GM19025 (cell line): ENCODE measurements around the gene CARD14.

ENCODE experiments used
- ATAC-seq: cut with Tn5 transposase; IDR thresholded peaks from one replicate; pipeline ENCODE4 v1.9.1; 2021; ENCODE audit warnings: mild to moderate bottlenecking, low read depth, moderate library complexity; ENCODE audit not compliant: unreplicated experiment

CARD14 gene

DNA sequence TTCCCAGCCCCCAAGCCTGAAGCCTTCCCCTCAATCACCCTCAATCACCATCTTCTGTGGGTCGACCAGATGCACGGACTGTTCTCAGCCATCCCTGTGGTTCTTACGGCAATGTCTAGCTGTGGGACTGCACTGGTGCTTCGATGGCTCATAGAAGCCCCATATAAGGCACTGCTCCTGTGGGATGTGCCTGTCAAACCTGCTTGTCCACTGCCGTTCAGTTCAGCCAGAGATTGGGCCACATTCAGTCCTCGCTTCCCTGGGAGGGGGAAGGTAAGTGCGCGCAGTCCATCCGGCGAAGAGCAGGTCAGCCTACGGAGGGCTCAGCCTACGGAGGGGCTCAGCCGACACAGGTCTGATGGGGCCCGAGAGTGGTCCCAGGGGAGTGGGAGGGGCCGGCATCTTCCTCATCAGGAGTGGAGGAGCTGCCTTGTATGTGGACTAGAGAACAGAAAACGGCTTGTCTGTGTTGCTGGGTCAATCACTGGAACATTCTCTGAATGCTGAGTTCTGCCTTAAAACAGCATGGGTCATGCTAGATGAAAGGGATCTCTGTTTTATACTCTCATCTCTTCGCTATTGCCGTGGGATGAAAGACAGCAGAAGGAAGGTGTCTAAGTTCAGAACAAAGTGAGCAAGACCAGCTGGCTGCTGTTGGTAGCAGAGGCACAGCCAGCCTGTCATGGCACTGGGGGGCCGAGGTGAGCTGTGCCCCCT, at the start of gene CARD14:
Gene CARD14 (plus strand): TSS at position 247 of the 717 bp plus-strand sequence. CDS start 11,409 bp downstream, outside the sequence.
- ATAC-seq = no peak

DNA sequence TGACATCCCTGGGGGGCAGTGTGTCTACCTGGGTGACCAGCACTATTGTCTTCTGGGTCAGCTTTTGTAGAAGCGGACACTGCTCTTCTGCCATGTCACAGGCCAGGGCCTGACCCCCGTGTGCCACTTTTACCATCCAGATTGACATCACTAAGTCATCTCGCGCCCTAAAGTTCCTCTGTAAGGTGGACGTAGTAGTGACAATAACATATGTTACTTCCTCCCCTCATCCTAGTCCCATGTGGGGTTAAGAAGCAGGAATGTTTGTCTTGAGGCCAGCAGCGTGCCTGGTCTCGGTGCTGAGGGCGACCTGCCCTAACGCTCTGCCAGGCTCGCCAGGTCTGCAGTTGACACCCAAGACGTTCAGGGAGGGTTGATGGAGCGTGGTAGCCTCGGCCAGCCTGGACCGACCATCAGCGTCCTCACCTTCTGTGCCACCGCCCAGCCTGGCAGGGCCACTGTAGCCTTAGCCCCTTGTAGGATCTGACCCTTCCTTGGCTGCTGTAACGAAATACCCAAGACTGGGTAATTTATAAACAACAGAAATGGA, 47.7 kb upstream of the CARD14 start:
- no peak for ATAC-seq

DNA sequence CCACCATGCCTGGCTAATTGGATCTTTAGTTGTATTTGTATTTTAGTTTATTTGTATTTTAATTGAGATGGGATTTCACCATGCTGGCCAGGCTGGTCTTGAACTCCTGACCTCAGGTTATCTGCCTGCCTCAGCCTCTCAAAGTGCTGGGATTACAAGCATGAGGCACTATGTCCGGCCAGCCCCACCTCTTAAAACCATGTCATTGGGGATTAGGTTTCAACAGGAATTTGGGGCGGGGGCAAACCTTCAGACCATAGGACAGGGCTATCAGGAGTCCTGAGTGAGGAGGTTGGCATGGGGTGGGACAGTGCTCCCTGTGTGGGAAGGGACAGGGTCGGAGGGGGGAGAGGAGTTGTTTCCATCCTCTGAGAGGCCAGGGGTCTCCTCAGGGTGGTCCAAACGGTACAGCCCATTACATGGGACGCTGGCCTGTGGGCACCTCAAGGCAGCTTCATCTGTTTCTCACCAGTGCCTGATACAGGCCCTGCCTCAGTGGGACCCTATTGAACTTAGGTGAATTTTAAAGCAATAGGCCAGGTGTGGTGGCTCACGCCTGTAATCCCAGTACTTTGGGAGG, 46.8 kb upstream of the CARD14 start:
- ATAC-seq = no peak

DNA sequence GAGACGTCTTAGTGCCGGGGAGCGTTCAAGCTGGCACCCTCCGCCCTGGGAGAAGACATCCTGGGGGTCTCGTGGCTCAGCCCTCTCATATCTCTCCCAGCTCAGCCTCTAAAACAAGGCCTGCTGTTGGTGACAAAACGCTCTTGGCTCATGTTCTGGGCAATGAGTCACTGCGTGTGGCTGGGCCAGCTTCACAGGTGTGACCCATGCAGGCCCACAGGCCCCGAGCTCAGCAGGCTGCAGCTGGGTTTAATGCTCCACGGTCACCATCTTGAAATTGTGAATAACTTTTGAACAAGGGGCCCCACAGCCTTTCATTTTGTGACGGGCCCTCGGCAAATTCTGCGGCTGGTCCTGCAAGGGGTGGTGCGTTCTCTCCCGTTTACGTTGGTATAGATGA, 46.0 kb upstream of the CARD14 start:
- no peak for ATAC-seq

DNA sequence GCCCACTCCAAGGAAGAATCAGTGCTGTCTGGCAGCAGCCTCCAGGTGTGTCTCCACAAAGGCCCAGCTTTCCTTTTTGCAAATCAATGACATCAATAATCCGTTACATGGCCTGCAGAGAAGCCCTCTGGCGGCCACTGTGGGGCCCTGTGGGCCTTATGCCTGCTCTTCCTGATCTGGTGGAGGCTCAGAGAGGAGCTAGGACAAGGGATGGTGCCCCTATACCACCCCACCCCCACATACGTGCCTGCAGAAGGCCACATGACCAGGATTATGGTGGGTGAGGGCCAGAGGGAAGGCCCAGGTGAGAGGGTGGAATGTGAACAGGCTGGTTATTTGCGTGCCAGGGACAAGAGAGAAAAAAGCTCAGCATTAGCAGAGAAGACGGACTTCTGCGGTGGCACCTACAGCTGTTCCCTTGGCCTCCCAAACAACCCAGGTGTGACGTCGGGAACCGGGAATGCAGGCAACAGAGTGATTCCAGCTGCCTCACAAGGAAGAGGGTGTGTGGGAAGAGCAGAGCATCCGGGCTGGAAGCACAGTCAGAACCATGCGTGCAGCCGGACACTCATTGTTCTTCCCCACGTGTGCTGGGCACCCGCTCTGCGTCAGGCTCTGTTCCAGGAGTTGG, 45.4 kb upstream of the CARD14 start:
- ATAC-seq = no peak

DNA sequence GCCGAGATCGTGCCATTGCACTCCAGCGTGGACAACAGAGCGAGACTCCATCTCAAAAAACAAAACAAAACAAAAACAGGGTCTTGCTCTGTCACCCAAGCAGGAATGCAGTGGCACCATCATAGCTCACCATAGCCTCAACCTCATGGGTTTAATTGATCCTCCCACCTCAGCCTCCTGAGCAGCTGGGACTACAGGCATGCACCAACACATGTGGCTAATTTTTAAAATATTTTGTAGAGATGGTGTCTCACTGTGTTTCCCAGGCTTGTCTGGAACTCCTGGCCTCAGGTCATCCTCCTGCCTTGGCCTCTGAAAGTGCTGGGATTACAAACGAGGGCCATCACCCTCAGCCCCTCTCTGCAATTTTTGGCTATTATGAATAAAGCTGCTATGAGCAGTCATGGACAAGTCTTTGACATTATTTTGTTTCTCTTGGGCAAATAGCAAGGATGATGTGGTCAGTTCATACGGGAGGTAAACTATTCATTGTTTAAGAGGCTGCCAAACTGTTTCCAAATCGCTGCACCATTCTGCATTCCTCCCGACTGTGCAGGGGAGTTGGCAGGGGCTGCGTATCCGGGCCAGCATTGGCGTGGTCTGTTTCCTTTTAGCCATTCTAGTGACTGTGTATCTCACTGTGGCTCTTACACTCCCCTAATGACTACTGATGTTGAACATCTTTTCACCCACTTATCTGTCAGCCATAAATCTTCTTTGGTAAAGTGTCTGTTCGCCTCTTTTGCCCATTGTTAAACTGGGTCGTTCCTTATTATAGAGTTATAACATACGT, 44.0 kb upstream of the CARD14 start:
- ATAC-seq = no peak

DNA sequence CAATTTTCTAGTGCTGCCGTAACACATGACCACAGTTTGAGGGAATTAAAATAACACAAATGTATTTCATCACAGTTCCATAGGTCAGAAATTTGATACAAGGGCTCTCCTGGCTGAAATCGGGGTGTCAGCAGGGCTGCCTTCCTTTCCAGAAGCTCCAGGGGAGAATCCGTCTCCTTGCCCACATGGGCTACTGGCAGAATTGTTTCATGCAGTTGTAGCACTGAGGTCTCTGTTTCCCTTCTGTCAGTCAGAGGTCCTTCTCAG, 43.4 kb upstream of the CARD14 start:
- no peak for ATAC-seq

DNA sequence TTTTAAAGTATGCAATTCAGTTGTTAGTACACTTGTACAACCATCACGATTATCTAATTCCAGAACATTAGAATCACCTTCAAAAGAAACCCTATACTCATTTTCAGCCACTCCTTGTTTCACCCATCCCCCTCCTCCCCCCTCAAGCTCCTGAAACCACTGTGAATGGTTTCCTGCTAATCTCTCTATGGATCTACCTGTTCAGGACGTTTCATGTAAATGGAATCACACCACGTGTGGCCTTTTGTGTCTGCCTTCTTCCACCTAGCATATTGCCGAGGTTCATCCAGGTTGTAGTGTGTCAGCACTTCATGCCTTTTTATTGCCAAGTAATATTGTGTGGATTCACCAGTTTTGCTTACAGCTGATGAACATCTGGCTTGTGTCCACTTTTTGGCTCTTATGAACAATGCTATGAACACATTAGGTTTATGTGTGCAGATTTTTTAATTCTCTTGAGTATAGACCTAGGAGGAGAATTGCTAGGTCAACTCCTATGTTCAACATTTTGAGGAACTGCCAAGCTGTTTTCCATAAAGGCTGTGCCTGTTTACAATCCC, 40.7 kb upstream of the CARD14 start:
- no peak for ATAC-seq

DNA sequence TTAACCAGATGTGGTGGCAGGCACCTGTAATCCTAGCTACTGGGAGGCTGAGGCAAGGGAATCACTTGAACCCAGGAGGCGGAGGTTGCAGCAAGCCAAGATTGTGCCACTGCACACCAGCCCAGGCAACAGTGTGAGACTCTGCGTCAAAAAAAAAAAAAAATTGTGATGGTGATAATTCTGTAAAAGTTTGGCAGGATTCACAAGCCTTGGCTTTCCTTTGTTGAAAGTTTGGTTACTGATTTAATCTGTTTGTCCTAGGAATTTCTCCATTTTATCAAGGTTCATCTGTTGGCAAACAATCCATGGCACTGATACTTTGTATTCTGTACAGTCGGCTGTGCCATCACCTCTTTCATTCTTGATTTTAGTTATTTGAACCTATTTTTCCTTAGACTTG, 38.8 kb upstream of the CARD14 start:
- no peak for ATAC-seq

DNA sequence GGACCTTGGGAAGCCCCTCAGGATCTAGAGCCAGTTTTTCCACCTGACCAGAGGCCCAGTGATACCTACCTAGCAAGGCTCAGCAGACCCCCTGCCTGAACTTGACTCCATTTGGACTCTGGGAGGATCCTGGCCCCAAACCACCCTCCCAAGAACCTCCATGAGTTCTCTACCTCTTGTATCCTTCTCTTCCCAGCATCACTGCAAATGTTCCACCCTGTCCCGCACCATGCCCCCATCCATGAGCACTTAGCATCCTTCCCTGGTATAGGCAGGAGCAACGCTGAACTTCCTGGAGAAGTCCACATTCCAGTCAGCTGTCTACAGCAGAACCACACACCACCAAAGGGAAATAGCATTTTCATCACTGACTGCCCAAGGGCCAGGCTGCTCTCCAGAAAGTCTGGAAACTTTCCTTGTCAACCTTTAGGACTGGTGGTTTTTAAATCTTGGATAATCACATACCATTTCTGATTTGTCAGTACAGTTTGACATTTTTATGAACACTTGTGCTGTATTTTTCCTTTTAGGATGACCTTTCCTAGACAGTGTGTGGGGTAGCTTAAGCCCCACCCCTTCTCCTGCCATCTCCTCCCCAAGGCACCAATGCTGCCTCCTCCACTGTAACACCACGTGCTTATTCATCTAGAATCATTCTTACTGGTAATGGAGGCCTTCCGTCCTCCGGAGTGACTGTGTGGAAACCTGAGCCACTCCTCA, 36.8 kb upstream of the CARD14 start:
- no peak for ATAC-seq

DNA sequence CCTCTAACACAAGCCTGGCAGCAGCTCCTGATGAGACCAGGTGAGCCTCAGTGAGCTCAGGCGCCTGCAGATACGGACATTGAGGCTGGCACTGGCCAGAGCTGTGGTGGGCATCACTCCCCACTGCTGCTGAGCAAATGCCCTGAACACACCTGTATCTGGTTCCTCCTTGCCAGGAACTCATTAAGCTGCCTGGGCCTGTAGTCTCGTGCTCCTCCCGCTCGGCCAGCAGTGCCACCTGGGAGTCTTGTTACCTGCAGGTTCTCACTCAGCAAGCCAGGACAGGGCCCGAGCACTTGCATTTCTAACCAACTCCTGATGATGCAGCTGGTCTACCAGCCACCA, 36.2 kb upstream of the CARD14 start:
- no peak for ATAC-seq

DNA sequence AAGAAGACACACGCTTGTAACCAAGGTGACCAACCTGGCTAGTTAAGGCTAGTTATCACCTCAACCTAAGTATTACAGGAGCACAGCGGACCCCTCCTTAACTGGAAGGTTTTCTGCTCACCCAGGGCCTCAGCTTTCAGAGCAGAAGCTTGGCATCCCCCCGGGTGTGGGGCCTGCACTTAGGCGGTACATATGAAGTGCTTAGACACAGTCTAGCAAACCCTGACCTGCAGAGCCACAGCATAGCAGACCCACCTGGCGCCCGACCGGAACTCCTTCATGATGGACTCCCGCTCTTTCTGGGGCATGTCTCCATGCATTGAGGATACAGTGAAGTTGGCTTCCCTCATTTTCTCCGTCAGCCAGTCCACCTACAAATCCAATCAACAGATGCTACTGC, 32.7 kb upstream of the CARD14 start:
- no peak for ATAC-seq

DNA sequence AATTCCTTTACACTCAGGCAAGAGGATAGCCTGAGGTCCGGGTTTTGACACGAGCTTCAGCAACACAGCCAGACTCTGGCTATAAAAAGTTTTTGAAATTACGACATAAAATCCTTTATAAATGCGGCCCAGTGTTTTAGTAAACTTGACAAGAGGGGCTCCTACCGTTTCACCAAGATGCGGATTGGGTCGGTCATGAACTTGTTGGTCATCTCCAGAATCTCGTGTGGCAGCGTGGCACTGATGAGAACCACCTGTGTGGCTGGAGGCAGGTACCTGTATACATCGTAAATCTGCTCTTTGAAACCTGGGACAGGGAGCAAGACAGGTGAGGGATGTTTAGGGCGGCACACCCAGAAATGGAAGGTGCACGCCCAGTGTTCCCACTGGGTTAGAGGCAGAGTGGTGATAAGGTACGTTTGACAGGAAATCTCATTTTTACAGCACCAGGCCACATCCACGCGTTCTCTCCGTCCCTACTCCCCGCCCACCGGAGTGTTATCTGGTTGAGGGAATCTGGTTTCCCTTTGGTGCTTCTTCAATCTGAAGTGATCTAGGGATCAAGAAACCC, 30.9 kb upstream of the CARD14 start:
- no peak for ATAC-seq

DNA sequence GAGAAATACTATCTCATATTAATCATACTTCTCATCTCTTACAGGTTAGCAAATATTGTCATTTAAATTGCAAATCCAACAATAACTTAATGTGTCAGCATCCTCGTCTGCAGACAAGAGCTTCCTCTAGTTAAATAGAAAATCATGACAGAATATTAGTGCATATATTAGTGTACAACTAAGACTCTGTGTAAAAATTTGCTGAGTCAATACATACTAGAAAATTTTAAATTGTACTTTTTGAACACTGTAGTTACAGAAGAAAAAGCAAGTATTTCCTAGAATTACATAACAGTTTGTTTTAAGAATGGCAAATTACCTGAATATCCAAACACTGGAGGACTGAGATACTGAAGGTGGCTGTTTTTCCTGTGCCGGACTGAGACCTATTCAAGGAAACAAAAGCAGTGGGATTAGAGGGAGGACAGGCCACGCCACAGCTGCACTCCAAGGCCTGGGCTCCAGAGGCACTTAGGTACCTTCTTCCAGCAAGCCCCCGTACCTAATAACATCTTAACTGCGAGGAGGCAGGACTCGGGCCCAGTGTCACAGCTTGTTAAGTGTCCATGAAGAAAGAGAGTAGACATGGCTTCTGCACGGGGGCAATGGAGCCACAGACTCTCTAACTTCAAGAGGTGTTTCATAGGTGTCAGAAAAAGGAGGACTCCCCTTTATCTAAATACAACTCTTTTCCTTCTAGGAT, 28.2 kb upstream of the CARD14 start:
- no peak for ATAC-seq

DNA sequence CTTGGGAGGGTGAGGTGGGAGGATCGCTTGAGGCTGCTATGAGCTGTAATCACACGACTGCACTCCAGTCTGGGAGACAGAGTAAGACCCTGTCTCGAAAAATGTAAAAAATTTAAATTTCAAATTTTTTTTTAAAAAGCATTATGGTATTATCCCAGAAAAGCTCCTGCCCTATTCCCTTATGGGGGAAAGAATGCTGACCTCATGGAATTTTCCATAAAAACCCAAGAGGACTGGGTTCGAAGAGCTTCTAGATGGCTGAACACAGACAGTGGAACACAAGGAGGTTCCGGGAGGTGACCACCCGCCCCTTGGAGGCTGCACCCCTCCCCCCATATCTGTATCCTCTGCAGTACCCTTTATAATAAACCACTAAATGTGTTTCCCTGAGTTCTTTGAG, 26.9 kb upstream of the CARD14 start:
- ATAC-seq = no peak

DNA sequence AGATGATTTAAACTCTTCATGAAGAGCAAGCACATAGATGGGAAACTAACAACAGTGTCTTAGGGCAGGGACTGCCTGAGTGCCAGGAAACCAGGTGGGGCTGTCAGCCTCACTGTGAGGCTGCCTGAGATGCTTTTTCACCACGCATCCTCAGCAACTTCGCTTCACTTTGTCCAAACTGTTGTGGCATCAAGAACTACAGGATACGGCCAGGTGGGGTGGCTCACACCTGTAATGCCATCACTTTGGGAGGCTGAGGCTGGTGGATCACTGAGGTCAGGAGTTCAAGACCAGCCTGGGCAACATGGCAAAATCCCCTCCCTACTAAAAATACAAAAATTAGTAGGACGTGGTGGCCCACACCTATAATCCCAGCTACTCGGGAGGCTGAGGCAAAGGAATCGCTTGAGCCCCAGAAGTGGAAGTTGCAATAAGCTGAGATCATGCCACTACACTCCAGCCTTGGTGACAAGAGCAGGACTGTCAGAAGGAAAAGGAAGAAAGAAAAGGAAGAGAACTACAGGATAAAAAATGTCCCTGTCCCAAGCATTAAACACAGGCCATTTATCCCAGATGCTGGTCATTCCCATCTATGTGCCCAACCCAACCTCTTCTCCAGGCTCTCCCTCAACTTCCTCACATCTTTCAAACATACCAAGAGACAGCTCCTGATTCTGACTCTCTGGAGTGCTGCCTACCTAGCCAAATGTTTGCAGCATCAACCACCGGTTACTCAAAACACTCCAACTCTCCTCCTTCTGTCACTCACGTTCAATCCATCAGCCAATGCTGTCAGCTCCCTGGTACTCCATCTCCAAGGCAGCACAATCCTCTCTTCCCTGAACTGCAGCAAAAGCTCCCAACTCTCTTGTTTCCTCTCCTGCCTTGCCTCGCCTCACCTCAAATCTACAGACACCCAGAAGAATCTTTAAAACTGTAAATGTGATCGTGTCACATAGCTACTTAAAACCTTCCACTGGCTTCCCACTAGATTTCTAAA, 24.5 kb upstream of the CARD14 start:
- ATAC-seq = no peak

DNA sequence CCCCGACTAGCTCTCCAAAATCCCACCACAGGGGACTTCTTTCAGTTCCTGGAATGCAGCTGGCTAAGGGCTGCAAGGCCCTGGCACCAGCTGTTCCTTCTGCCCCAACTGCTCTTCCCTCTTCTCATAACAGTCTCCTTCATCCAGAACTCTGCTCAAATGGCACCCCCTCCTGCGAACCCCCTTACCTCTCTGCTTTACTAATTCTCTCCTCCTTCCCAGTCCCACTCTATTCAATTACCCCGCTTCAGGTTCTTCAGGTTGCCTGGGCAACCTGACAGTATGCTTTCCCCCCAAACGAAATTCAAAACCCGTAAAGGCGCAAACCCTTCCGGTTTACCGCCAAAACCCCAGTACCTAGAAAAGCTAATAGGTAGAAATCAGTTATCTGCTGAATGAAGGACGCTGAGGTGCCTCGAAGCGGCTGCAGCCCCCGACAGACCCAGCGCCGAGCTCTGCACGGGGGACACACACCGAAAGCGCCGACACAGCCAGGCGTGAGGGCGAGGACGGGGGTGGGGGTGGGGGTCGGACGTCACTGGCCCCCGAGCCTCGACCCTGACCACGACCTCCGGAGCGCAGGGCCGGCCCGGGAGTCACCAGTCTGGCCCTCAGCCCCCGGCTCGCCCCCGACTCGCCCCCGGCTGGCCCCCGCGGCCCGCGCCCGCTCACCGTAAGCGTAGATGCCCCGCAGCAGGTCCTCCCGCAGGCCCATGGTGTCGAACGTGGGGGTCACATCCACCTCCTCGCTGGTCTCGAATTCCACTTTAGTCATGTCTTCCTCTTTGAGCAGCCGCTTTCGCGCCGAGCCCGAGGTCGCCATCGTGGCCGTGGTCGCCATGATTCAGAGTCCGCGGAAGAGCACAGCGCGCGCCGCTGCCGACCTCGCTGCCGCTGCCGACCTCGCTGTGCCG, 23.5 kb upstream of the CARD14 start:
- ATAC-seq = no peak
